GM20431 (cell line): ENCODE results near the gene CPE.

Source experiments
- in situ Hi-C: fragments of 300-500 bp; cut with MseI, MboI; formaldehyde crosslinking; loops from one replicate; pipeline ENCODE4 v1.15.0; 2020; ENCODE audit warnings: low sequenced_read_pairs; ENCODE audit not compliant: unreplicated experiment

CPE gene

GRCh38 chr4:165398570-165398969 is 19.8 kb downstream of the CPE start:
- in situ Hi-C loops, result no loop called here

GRCh38 chr4:165402375-165402774 is 23.6 kb downstream of the CPE start:
- in situ Hi-C loops, result no loop called here

DNA sequence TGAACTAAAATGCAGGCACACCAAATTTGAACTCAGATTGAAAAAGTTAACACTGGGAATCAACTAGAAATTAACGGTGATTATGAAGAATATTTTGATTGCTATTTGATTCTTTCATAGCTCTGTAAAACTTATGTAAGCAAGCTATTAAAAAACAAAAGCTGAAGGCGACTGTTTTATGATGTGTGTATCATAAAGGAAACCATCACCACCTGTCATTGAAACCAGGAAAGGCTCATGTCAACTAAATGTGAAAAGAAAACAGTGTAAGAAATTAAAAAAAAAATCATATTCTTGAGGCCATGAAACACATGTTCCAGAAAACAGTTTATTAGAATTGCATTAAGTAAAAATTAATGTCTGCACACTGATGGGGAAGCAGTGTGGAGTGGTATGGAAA is 24.2 kb downstream of the CPE start:
- in situ Hi-C loops, result no loop called here

- in situ Hi-C loops, result no loop called here
Observed at GRCh38 chr4:165403637-165404036, 24.8 kb downstream of the CPE start.

- in situ Hi-C loops, result no loop called here
Observed at GRCh38 chr4:165404080-165404479, 25.3 kb downstream of the CPE start.

DNA sequence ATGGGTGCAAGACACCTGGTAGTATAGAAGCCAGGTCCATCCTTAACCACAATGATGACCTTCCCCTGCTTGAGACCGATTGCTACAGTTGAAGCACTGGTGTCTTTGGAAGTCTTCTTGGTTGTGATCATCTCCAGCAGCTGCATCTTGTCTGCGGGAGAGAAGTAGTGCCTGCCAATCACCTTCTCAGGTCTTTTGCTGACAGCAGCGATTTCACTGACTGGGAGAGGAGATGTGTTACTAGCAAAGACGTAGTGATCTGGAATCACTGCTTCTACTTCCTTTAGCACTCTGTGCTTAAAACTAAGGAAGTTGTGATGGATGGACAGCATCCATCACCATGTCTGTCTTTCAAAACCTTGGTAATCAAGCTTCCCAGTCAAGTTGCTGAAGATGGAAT is 25.9 kb downstream of the CPE start:
- in situ Hi-C loops, result no loop called here

DNA sequence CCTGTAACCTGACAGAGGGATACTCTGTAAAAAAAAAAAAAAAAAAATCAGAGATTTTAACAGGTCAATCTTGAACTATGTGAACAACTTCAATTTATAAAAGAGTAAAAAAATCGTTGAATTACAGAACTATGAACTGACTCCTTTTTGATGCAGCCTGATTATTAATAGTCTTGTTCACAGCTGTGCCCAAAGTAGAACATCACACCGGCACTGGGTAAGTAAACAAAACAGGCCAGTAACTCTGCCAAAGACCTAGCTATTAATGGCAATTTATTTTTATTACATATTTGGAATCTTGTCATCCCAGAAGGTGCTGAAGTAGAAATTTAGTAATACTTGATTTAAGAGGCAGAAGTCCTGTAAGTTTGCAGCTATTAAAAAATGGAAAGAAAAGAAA is 31.4 kb downstream of the CPE start:
- in situ Hi-C loops, result no loop called here

- in situ Hi-C loops, result no loop called here
Observed at GRCh38 chr4:165415910-165416309, 37.1 kb downstream of the CPE start.

DNA sequence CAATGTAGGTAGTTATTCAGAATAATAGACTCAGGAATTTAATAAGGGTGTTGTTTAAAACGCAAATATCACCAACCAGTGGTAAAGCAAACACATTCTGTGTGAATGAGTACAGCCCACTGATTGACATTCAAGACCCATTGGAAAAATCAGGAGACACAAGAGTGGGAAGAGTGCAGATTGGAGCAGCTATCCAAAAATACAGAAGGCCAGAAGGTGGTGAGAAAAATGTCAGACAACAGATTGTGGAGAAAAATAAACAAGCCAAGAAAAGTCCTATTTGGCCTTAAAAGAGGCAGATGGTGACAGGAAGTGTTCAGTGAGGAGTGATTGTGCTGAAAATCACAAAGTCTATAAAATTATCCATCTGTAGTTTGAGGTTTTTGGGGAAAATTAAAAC is 39.3 kb downstream of the CPE start:
- in situ Hi-C loops, result no loop called here

DNA sequence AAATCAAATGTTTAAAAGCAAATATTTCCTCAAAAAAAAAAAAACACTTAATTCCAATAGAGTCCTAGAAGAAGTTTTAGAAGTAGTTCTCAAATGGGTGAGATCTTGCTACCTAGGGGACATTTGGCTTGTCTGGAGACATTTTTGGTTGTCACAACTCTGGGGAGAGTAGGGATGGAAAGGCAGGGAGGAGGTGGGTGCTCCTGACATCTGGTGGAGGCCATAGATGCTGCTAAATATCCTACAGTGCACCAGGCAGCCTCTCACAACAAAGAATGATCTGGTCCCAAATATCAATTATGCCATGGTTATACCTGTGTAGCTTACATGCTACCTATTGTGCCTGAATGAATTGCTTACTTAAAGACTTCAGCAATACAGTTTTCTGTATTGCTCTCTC is 46.8 kb downstream of the CPE start:
- in situ Hi-C loops, result no loop called here

GRCh38 chr4:165426331-165426730 is 47.5 kb downstream of the CPE start:
- in situ Hi-C loops, result no loop called here

- in situ Hi-C loops, result no loop called here
Observed at GRCh38 chr4:165426823-165427222, 48.0 kb downstream of the CPE start.

GRCh38 chr4:165428957-165429356 is 50.1 kb downstream of the CPE start:
- in situ Hi-C loops, result no loop called here

GRCh38 chr4:165433529-165433928 is 54.7 kb downstream of the CPE start:
- in situ Hi-C loops, result no loop called here

GRCh38 chr4:165437691-165438090 is 58.9 kb downstream of the CPE start:
- in situ Hi-C loops, result no loop called here

DNA sequence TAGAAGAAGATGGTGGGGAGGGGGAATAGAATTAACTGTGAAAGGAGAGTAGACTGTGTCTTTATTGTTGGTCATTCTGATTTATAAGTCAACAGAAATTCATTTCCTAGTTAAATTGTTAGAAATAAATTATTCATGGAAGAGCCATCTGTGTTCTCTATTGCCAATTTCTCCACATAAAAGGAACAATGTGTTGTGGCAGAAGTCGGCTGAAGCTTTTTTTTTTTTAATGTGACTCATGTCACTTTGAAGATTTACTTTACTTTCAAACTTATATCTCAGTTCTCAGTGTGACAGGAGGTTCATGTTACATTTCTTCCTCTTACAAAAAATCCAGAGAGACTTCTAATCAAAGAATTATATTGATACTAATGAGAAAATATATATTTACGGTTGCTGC is 60.5 kb downstream of the CPE start:
- in situ Hi-C loops, result no loop called here

DNA sequence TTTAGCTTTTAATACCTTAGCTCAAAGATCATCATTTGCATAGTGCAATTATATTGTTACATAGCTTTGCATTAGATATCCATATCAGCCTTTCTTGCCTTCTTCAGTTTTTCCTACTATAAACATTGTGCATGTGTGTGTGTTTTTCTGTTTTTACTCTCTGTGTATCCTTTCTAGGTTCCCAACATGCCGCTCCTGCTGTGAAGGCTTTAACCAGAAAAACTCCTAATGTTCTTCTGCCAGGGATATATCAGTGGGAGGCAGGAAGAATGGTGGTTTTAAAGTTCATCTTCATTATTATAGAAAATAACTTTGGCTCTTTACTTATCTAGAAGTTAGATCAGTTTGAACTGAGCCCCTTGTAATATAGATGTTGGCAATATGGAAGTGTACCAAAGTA is 61.2 kb downstream of the CPE start:
- in situ Hi-C loops, result no loop called here

DNA sequence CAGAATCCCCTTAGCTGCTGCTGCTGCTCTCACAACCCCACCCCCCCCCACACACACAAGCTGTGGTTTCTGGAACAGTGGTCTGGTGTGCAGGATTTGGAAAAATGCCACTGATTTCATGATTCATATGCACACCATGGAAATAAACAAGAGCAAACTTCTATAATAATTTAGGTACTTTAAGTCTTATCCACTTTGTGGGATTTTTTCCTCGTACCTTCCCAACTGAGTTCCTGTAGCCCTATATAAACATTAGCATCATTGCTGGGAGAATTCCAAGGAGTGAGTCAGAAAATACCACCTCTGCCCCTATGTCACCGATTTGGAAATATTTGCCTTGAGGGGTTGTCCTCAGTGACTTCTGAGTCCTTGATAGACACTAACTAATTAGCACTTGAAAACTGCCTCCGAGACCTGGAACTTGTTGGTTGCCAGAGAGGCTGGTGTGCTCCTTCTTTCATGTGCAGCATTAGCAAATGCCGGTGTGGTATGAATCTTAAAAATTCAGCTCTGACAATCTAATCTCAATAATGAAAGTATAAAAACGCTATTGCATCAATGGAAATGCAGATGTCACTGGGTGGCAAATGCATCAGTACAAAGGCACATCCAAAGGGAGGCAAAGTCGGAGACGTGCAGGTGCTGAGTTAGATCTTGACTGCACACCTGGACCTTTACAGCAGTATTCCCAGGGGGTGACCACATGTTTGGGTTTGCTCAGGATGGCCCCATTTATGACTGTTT is 61.8 kb downstream of the CPE start:
- in situ Hi-C loops, result no loop called here

- in situ Hi-C loops, result no loop called here
Observed at GRCh38 chr4:165443276-165443675, 64.5 kb downstream of the CPE start.

DNA sequence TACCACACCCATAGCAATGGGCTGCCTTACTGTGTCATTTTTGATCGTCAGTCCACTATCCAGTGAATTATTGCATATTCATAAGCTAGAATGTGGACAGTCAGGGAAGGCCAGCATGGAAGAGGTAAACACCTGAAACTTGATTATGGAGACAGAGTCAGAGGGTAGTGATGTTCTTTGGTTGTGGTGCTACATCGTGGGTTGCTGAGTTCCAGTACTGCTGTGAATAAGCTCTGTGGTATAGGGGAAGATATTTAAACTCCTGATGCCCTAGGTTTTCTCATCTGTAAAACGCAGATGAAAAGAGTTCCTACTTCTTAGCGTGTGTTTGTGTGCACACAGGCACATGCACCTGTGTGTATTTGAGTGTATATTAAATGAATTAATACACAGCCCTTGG is 69.9 kb downstream of the CPE start:
- in situ Hi-C loops, result no loop called here

DNA sequence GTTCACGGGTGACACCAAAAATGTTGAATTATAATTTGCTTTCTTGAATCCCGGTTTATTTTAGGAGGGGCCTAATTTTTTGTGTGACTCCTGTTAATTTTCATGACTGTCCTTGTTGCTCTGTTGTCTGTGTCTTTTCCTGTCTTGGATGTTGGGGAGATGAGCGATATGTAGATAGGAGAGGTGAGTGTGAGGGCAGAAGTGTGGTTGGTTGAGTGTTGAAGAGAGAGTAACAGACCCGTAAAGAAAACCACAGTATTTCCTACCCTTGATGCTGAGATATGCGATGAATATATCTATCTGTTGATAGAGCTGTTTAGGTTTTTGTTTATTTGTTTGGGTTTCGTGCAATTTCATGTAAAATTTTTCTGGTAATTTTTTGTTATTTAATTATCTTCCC is 70.5 kb downstream of the CPE start:
- in situ Hi-C loops, result no loop called here

GRCh38 chr4:165450871-165451270 is 72.1 kb downstream of the CPE start:
- in situ Hi-C loops, result no loop called here
